SJSA1 (cell line): ENCODE data around the gene SLC25A20. TPM values are rescaled to one million over a fixed set of nuclear protein-coding genes. Genes with fewer than 3 reads are reported as not detected.
"Not testable (repeated sequence)": the region's sequence is repeated elsewhere in the genome, so short reads cannot be mapped to it uniquely, and the experiment has no call there.

Source experiments
- DNase-seq, 2 experiments: peaks; one replicate each; pipeline ENCODE4 v3.0.0-alpha.2; 2015 to 2020; ENCODE audit warnings: low spot score in 2 of 2, low read depth in 1 of 2
- H3K27ac ChIP-seq: fragments of 250-450 bp; sonication (Bioruptor Pico); 2 replicates; pipeline ENCODE4 v1.5.1; 2020; ENCODE audit warnings: mild to moderate bottlenecking, moderate library complexity
- H3K27me3 ChIP-seq: fragments of 250-450 bp; sonication (Bioruptor Pico); replicated peaks from 2 replicates; pipeline ENCODE4 v1.5.1; 2020; ENCODE audit warnings: mild to moderate bottlenecking, moderate library complexity
- H3K36me3 ChIP-seq: fragments of 250-450 bp; sonication (Bioruptor Pico); 2 replicates; pipeline ENCODE4 v1.5.1; 2020; ENCODE audit warnings: mild to moderate bottlenecking
- H3K4me1 ChIP-seq: fragments of 250-450 bp; sonication (Bioruptor Pico); replicated peaks from 2 replicates; pipeline ENCODE4 v1.6.1; 2021; ENCODE audit warnings: mild to moderate bottlenecking
- H3K4me3 ChIP-seq: fragments of 250-450 bp; sonication (Bioruptor Pico); 2 replicates; pipeline ENCODE4 v1.5.1; 2020; ENCODE audit warnings: mild to moderate bottlenecking
- H3K9me3 ChIP-seq: fragments of 250-450 bp; sonication (Bioruptor Pico); replicated peaks from 2 replicates; pipeline ENCODE4 v1.5.1; 2020; ENCODE audit warnings: mild to moderate bottlenecking
- total RNA-seq: library from RNA; depleted of rRNA; stranded (reverse); fragments of >200 nt; shearing (Covaris generic); gene quantifications from 2 replicates; pipeline ENCODE4 v1.2.3, GENCODE V29; 2014

The SLC25A20 gene
- total RNA-seq, 1 experiment from 2014 or later: 21.9 TPM

- no peaks in the 10 kb centered on the region for H3K9me3 ChIP-seq
- no peak overlapping the region for H3K27ac ChIP-seq
- H3K4me3 ChIP-seq: no peak overlapping the region
- H3K27me3 ChIP-seq: no peaks in the 10 kb centered on the region
- H3K36me3 ChIP-seq: peaks cover 69% of the 10 kb centered on the region
- DNase-seq: no peak
- H3K4me1 ChIP-seq: no peaks in the 10 kb centered on the region
These were observed 28.0 kb upstream of the SLC25A20 start for GRCh38 chr3:48926425-48927392.

- H3K27ac ChIP-seq: peak overlapping the region; percentile 90
- peak; percentile 42 to 46 for DNase-seq
These were observed 20.8 kb upstream of the SLC25A20 start for GRCh38 chr3:48919215-48920138.

GRCh38 chr3:48918388-48919214 is 19.9 kb upstream of the SLC25A20 start, which contains the start of gene ARIH2:
ARIH2 (plus strand) TSS chr3:48918842; CDS start chr3:48927559, 8,717 bp downstream.
- peak within 1 kb of the TSS; percentile 88 for H3K4me3 ChIP-seq
- peak; percentile 90 to 93 for DNase-seq
- no peaks in the 10 kb centered on the region for H3K27me3 ChIP-seq
- peaks cover 4% of the 10 kb centered on the region for H3K4me1 ChIP-seq
- peak within 1 kb of the TSS; percentile 90 for H3K27ac ChIP-seq
- no peaks in the 10 kb centered on the region for H3K9me3 ChIP-seq
- H3K36me3 ChIP-seq: peaks cover 16% of the 10 kb centered on the region

More at GRCh38 chr3:48919215-48920138, 20.8 kb upstream of the SLC25A20 start:
- peak overlapping the region; percentile 88 for H3K4me3 ChIP-seq
- no peaks in the 10 kb centered on the region for H3K9me3 ChIP-seq
- peaks cover 4% of the 10 kb centered on the region for H3K4me1 ChIP-seq
- H3K36me3 ChIP-seq: peaks cover 23% of the 10 kb centered on the region
- H3K27me3 ChIP-seq: no peaks in the 10 kb centered on the region

GRCh38 chr3:48915296-48915695 is 16.6 kb upstream of the SLC25A20 start:
- no peak for DNase-seq

GRCh38 chr3:48907026-48907425 is 8.3 kb upstream of the SLC25A20 start:
- H3K36me3 ChIP-seq, H3K4me1 ChIP-seq, H3K4me3 ChIP-seq, DNase-seq, H3K27me3 ChIP-seq, H3K27ac ChIP-seq, H3K9me3 ChIP-seq: not testable (repeated sequence)

More at GRCh38 chr3:48915296-48915695, 16.6 kb upstream of the SLC25A20 start:
- Histone ChIP-seq H3K4me1 (peaks cover 4% of the 10 kb centered on the region), H3K4me3 (no peak overlapping the region), H3K27ac (no peak overlapping the region), H3K9me3 (no peaks in the 10 kb centered on the region), H3K36me3 (peaks cover 7% of the 10 kb centered on the region), H3K27me3 (no peaks in the 10 kb centered on the region)

GRCh38 chr3:48899273-48899672 is 591 bp upstream of the SLC25A20 start:
- no peaks in the 10 kb centered on the region for H3K36me3 ChIP-seq
- no peak for DNase-seq
- H3K4me1 ChIP-seq: peaks cover 12% of the 10 kb centered on the region
- H3K9me3 ChIP-seq: no peaks in the 10 kb centered on the region
- peak overlapping the region; percentile 54 for H3K4me3 ChIP-seq
- H3K27me3 ChIP-seq: no peaks in the 10 kb centered on the region
- H3K27ac ChIP-seq: no peak overlapping the region

- H3K4me1 ChIP-seq: peaks cover 12% of the 10 kb centered on the region
- H3K27ac ChIP-seq: no peak overlapping the region
- H3K4me3 ChIP-seq: peak overlapping the region; percentile 54
- no peaks in the 10 kb centered on the region for H3K9me3 ChIP-seq
- no peaks in the 10 kb centered on the region for H3K36me3 ChIP-seq
- DNase-seq: no peak
- H3K27me3 ChIP-seq: no peaks in the 10 kb centered on the region
These were observed 964 bp downstream of the SLC25A20 start for GRCh38 chr3:48897460-48898376.

GRCh38 chr3:48896936-48897335 is 1.7 kb downstream of the SLC25A20 start:
- Histone ChIP-seq H3K27ac (no peak overlapping the region), H3K4me1 (peaks cover 12% of the 10 kb centered on the region), H3K9me3 (no peaks in the 10 kb centered on the region), H3K36me3 (no peaks in the 10 kb centered on the region), H3K27me3 (no peaks in the 10 kb centered on the region), H3K4me3 (no peak overlapping the region)
- DNase-seq: no peak

- Histone ChIP-seq H3K9me3 (no peaks in the 10 kb centered on the region), H3K4me1 (peaks cover 12% of the 10 kb centered on the region), H3K27me3 (no peaks in the 10 kb centered on the region), H3K4me3 (no peak overlapping the region), H3K27ac (no peak overlapping the region), H3K36me3 (no peaks in the 10 kb centered on the region)
- DNase-seq: no peak
These were observed 4.2 kb downstream of the SLC25A20 start for GRCh38 chr3:48894516-48894915.

- Histone ChIP-seq H3K4me1 (no peaks in the 10 kb centered on the region), H3K4me3 (no peak overlapping the region), H3K9me3 (no peaks in the 10 kb centered on the region), H3K36me3 (no peaks in the 10 kb centered on the region), H3K27me3 (no peaks in the 10 kb centered on the region), H3K27ac (no peak overlapping the region)
- DNase-seq: no peak
These were observed 7.1 kb downstream of the SLC25A20 start for GRCh38 chr3:48891606-48892005.

GRCh38 chr3:48885753-48886152 is 12.9 kb downstream of the SLC25A20 start:
- Histone ChIP-seq H3K27me3 (no peaks in the 10 kb centered on the region), H3K4me3 (no peak overlapping the region), H3K36me3 (0 out of 2 replicates have a peak, but pooled peaks cover 2% of the 10 kb centered on the region), H3K4me1 (no peaks in the 10 kb centered on the region), H3K27ac (no peak overlapping the region), H3K9me3 (no peaks in the 10 kb centered on the region)
- no peak for DNase-seq

GRCh38 chr3:48881652-48882114 is 17.0 kb downstream of the SLC25A20 start:
- Histone ChIP-seq H3K27ac (no peak overlapping the region), H3K4me3 (no peak overlapping the region), H3K27me3 (no peaks in the 10 kb centered on the region), H3K36me3 (0 out of 2 replicates have a peak, but pooled peaks cover 2% of the 10 kb centered on the region), H3K9me3 (no peaks in the 10 kb centered on the region), H3K4me1 (no peaks in the 10 kb centered on the region)
- no peak for DNase-seq
